Measurements from ENCODE around the gene CD300H.
A peak's percentile ranks its signal among the peaks of the same experiment; 100 is the strongest.
"Not testable (repeated sequence)": the region's sequence is repeated elsewhere in the genome, so short reads cannot be mapped to it uniquely, and the experiment has no call there.

CD300H gene

DNA sequence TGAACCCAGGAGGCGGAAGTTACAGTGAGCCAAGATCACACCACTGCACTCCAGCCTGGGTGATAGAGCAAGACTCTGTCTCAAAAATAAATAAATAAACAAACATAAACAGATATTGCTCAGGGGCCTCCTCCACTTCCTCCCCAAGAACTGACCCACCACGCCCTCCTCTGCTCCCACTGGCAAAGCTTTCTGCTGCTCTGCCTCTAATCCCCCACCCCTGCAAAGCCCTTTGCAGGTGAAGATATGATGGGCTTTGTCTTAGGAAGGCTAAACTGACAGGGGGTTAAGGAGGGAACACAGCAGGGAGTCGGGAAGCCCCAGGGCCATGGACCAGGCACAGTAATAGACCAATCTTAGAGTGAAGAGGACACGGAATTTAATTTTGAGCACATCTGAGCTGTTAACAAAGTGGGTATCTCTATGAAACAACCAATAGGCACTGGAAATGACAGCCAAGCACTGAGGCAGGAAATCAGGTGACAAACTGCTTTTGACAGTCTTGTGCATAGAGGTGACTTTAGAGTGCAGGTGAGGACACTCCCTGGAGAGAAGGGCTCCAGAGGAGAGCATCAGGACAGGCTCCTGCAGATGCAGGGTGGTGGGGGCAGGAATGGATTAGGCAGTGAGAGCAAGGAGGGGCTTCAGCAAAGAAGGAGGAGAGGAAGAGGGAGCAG, 31.2 kb upstream of the CD300H start:
- DNase-seq (ENCODE audit: low spot score in 2 of 2) (no peak), ATAC-seq (ENCODE audit: low read depth) (no peak)
- peaks cover 14% of the 10 kb centered on the region for H3K27me3 Mint-ChIP-seq
- H3K36me3 Mint-ChIP-seq = no peaks in the 10 kb centered on the region
- no peak overlapping the region for H3K27ac Mint-ChIP-seq
- peak overlapping the region; percentile 32 for H3K4me3 Mint-ChIP-seq
- H3K4me1 Mint-ChIP-seq = peaks cover 32% of the 10 kb centered on the region
- H3K9me3 Mint-ChIP-seq = peaks cover 3% of the 10 kb centered on the region

- ATAC-seq (ENCODE audit: low read depth) = no peak
- H3K4me3 Mint-ChIP-seq = no peak overlapping the region
- H3K4me1 Mint-ChIP-seq = peaks cover 31% of the 10 kb centered on the region
- no peak for DNase-seq (ENCODE audit: low spot score in 2 of 2)
- H3K36me3 Mint-ChIP-seq = no peaks in the 10 kb centered on the region
- H3K9me3 Mint-ChIP-seq = peaks cover 3% of the 10 kb centered on the region
- no peak overlapping the region for H3K27ac Mint-ChIP-seq
- peaks cover 14% of the 10 kb centered on the region for H3K27me3 Mint-ChIP-seq
Measured at GRCh38 chr17:74597069-74597790, 29.9 kb upstream of the CD300H start.

- no peaks in the 10 kb centered on the region for H3K36me3 Mint-ChIP-seq
- H3K4me1 Mint-ChIP-seq = peaks cover 27% of the 10 kb centered on the region
- DNase-seq (ENCODE audit: low spot score in 2 of 2) (no peak), ATAC-seq (ENCODE audit: low read depth) (no peak)
- H3K27ac Mint-ChIP-seq = no peak overlapping the region
- peaks cover 3% of the 10 kb centered on the region for H3K9me3 Mint-ChIP-seq
- H3K27me3 Mint-ChIP-seq = peaks cover 10% of the 10 kb centered on the region
- no peak overlapping the region for H3K4me3 Mint-ChIP-seq
Measured at GRCh38 chr17:74595037-74595750, 27.9 kb upstream of the CD300H start.

- peak; percentile 98 for ATAC-seq (ENCODE audit: low read depth)
- H3K4me3 Mint-ChIP-seq = no peak within 1 kb of the TSS
- peaks cover 3% of the 10 kb centered on the region for H3K9me3 Mint-ChIP-seq
Measured at GRCh38 chr17:74592087-74592990, 25.0 kb upstream of the CD300H start, which contains the start of gene CD300LD. Gene CD300LD, minus strand, starts transcription at chr17:74592283. Its CDS starts 81 bp downstream, at chr17:74592202.

GRCh38 chr17:74591503-74591902, 24.2 kb upstream of the CD300H start:
- Mint-ChIP-seq H3K4me3 (no peak overlapping the region), H3K4me1 (peaks cover 10% of the 10 kb centered on the region)
- no peak for ATAC-seq (ENCODE audit: low read depth)

More at GRCh38 chr17:74592087-74592990, 25.0 kb upstream of the CD300H start, which contains the start of gene CD300LD:
- Mint-ChIP-seq H3K4me1 (peaks cover 10% of the 10 kb centered on the region), H3K27ac (no peak within 1 kb of the TSS), H3K36me3 (no peaks in the 10 kb centered on the region), H3K27me3 (peaks cover 8% of the 10 kb centered on the region)
- DNase-seq (ENCODE audit: low spot score in 2 of 2) = peak in 1 of 2 donors; percentile 28

DNA sequence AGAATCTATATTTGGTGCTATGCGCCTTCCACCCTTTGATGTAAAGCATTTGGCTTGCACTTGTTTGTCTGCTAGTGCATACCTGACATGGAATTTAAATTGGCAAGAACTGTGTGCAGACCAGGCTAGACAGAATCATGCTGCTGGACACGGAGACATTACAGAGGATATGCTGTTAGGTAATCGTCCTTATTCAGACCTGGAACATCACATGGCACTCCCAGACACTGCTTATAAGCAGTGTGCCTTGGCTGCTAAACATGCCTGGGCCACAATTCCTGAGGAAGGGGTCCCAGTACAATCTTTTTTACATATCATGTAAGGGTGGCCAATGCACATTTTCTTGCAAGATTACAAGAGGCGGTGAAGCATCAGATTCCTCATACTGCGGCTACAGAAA, 18.4 kb upstream of the CD300H start:
- DNase-seq (ENCODE audit: low spot score in 2 of 2) = no peak
- Mint-ChIP-seq H3K4me3 (no peak overlapping the region), H3K27me3 (peaks cover 13% of the 10 kb centered on the region), H3K36me3 (no peaks in the 10 kb centered on the region), H3K4me1 (no peaks in the 10 kb centered on the region), H3K9me3 (peaks cover 5% of the 10 kb centered on the region), H3K27ac (no peak overlapping the region)
- ATAC-seq (ENCODE audit: low read depth) = no peak

More at GRCh38 chr17:74591503-74591902, 24.2 kb upstream of the CD300H start:
- Mint-ChIP-seq H3K27ac (no peak overlapping the region), H3K27me3 (peaks cover 9% of the 10 kb centered on the region), H3K36me3 (no peaks in the 10 kb centered on the region), H3K9me3 (peaks cover 3% of the 10 kb centered on the region)
- DNase-seq (ENCODE audit: low spot score in 2 of 2) = no peak

- no peak for ATAC-seq (ENCODE audit: low read depth)
- Mint-ChIP-seq H3K27me3 (peaks cover 12% of the 10 kb centered on the region), H3K4me1 (peaks cover 2% of the 10 kb centered on the region), H3K36me3 (no peaks in the 10 kb centered on the region), H3K4me3 (no peak overlapping the region), H3K9me3 (peaks cover 5% of the 10 kb centered on the region), H3K27ac (no peak overlapping the region)
- no peak for DNase-seq (ENCODE audit: low spot score in 2 of 2)
Measured at GRCh38 chr17:74584292-74585060, 17.2 kb upstream of the CD300H start.

DNA sequence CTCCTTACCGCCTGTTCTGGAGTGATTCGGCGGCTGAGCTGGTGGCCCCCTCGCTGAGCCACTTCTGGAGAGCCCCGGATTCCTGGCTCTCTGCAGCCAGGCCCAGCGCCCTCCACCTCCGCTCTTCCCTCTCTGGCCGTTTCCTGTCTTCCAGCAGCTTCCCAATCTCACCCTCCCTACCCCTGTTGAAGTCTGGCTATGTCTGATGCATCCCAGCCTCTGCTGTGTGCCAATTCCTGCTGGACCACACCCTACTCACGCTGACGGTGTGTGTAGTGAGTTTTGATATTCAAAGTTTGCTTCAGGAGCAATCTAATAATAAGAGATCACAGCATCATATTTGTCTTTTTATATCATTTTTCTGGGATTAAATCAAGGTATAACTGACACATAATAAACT, 15.3 kb upstream of the CD300H start:
- ATAC-seq (ENCODE audit: low read depth) = no peak
- Mint-ChIP-seq H3K36me3 (no peaks in the 10 kb centered on the region), H3K9me3 (peaks cover 5% of the 10 kb centered on the region), H3K4me3 (no peak overlapping the region), H3K27me3 (peaks cover 16% of the 10 kb centered on the region), H3K27ac (no peak overlapping the region), H3K4me1 (peaks cover 2% of the 10 kb centered on the region)
- no peak for DNase-seq (ENCODE audit: low spot score in 2 of 2)

DNA sequence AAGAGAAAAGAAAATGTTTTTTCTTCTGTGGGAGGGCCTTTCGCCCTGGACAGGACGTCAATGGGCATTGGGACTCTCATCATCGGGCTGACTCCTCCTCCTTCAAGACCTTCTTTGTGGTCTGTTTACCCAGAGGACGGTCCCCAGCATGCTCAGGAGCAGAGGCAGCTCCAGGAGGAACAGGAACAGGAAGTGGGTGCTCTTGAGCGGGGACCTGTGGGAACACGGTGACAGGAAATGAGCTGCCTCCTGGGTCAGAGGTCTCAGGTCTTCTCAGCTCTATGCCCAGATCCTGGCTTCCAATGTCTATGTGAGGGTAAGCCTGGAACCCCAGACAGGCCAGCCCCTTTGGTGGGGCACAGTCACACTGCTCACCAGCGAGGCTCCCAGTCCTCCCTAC, 12.6 kb upstream of the CD300H start:
- peaks cover 10% of the 10 kb centered on the region for H3K27me3 Mint-ChIP-seq
- ATAC-seq (ENCODE audit: low read depth) (no peak), DNase-seq (ENCODE audit: low spot score in 2 of 2) (no peak)
- H3K36me3 Mint-ChIP-seq = no peaks in the 10 kb centered on the region
- H3K9me3 Mint-ChIP-seq = peaks cover 5% of the 10 kb centered on the region
- H3K4me3 Mint-ChIP-seq = no peak overlapping the region
- H3K4me1 Mint-ChIP-seq = peaks cover 6% of the 10 kb centered on the region
- H3K27ac Mint-ChIP-seq = no peak overlapping the region

DNA sequence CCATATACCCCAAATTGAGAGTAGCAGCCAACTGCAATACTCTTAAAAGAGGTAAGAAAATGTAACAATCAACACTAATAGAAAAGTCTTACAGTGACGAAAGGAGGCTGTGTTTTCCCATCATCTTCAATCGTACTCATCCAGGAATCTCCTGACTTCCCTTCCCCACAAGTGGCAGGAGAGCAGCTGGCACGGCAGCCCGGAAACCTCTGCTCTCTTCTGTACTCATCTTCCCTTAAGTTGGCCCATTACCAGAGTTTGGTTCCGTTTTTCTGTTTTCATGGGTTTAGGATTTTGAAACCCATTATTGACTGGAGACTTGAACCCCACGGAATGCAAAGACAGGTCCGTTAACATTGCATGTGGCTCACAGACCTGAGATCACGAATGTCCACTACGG, 11.7 kb upstream of the CD300H start:
- peaks cover 6% of the 10 kb centered on the region for H3K4me1 Mint-ChIP-seq
- H3K36me3 Mint-ChIP-seq = no peaks in the 10 kb centered on the region
- no peak overlapping the region for H3K27ac Mint-ChIP-seq
- no peak overlapping the region for H3K4me3 Mint-ChIP-seq
- H3K27me3 Mint-ChIP-seq = peaks cover 10% of the 10 kb centered on the region
- H3K9me3 Mint-ChIP-seq = no peaks in the 10 kb centered on the region
- no peak for ATAC-seq (ENCODE audit: low read depth)
- no peak for DNase-seq (ENCODE audit: low spot score in 2 of 2)

DNA sequence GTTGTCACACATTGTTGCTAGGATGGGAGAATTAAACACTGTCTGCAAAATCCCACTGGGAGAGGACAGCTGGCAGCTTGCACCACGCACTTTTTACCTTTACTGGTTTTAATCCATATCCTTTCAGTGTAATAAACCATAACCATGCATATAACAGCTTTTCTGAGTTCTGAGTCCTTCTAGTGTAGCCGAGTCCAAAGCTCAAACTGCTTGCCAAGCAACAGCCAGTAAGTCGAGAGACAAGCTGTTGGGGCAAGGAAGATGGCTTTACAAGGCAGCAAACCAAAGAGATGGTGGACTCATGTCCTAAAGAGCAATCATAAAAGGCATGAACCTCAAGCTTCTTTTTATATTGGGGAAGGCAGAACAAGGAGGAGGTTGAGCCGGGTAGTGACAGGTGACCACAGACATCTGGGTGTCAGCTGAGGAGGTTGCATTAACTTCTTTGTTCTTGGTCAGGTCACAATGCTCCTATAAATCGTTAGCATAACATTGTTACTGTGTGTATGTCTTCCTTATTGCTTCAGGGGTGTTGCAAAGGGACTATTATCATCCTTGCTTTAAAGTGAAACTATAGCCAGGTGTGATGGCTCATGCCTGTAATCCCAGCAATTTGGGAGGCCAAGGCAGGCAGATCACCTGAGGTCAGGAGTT, 7.3 kb upstream of the CD300H start:
- Mint-ChIP-seq H3K36me3 (no peaks in the 10 kb centered on the region), H3K9me3 (no peaks in the 10 kb centered on the region), H3K27me3 (peaks cover 9% of the 10 kb centered on the region), H3K4me1 (peaks cover 4% of the 10 kb centered on the region), H3K4me3 (no peak overlapping the region), H3K27ac (no peak overlapping the region)
- no peak for ATAC-seq (ENCODE audit: low read depth)
- DNase-seq (ENCODE audit: low spot score in 2 of 2) = no peak

DNA sequence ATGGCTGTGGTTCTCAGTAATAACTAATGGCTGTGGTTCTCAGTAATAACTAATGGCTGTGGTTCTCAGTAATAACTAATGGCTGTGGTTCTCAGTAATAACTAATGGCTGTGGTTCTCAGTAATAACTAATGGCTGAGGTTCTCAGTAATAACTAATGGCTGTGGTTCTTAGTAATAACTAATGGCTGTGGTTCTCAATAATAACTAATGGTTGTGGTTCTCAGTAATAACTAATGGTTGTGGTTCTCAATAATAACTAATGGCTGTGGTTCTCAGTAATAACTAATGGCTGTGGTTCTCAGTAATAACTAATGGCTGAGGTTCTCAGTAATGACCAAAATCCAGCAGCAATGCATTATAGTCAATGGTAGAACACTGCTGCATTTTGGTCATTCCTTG, 6.3 kb upstream of the CD300H start:
- not testable (repeated sequence) for H3K36me3 Mint-ChIP-seq; H3K9me3 Mint-ChIP-seq; H3K4me1 Mint-ChIP-seq; H3K27ac Mint-ChIP-seq; H3K4me3 Mint-ChIP-seq; ATAC-seq (ENCODE audit: low read depth); DNase-seq (ENCODE audit: low spot score in 2 of 2)
- H3K27me3 Mint-ChIP-seq = peaks cover 10% of the 10 kb centered on the region

Data from memory B cell (primary cell).